Stimulated activated CD4-positive, alpha-beta T cell treated with anti-CD3 and anti-CD28 coated beads, Interleukin-12 subunit alpha, Interleukin-12 subunit beta, amount 100 ng/mL, for 24 hours (primary cell): ENCODE measurements around the gene C11orf54.

Experiments used
- DNase-seq, 2 experiments: peaks; one replicate each; pipeline ENCODE4 v3.0.0-alpha.2; 2020; ENCODE audit warnings: low read depth in 2 of 2

C11orf54 gene

DNA sequence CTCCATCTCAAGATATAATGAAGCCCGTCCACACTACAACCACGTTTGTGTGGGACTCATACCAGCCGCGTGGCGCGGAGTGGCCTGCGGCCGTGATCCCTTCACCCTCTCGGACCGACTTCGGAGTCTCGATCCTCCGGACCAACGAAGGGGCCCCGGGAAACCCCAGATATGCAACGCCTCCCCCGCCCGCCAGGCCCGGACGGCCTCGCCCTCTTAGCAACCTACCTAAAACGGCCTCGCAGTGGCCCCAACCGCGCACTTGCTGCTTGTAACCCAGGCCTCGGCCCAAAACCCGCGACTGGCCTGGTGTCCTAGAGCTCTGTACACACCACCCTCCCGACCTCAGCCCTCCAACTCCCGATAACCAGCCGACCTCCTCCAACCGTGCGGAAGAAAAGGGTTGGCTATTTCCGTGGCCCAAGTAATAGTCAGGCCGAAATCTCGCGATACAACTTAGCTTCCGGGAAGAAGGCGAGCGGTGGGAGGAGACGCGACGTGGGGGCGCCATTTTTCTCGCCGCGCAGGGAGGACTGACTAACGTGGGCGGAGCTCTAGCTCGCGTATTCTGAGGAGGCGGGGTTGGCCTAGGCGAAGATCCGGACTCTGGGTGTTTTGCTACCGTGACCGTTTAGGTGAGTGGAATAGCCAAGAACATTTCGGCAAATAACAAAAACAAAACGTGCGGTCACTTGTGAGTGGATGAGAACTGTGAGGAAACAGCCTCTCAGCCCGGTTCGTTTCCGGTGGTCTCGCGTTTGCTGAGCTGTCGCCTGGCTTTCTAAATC, at the start of gene C11orf54, which contains the start of gene TAF1D:
Gene C11orf54 (plus strand): TSS at position 579 of the 788 bp plus-strand sequence. CDS start 5,722 bp downstream, outside the sequence.
Gene TAF1D (minus strand): TSS at position 402 of the 788 bp plus-strand sequence. CDS start 2,191 bp downstream, outside the sequence.
- peak; percentile 92 for DNase-seq

DNA sequence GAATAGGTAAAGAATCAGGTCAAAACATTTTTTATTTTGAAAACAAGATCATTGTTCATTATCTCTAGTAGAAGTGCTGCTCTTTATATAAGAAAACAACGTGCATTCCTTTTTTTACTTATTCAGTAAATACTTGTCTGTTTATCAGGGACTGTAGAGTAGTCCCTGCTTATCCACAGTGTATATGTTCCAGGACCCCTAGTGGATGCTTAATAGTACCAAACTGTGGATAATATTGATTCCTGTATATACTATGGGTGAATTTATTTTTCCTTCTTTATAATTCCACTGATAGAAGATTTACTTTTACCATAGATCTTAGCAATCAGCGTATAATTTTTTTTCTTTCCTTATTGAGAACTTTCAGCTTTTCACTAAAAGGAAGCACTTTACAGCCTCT, 47.4 kb upstream of the C11orf54 start:
- no peak for DNase-seq

DNA sequence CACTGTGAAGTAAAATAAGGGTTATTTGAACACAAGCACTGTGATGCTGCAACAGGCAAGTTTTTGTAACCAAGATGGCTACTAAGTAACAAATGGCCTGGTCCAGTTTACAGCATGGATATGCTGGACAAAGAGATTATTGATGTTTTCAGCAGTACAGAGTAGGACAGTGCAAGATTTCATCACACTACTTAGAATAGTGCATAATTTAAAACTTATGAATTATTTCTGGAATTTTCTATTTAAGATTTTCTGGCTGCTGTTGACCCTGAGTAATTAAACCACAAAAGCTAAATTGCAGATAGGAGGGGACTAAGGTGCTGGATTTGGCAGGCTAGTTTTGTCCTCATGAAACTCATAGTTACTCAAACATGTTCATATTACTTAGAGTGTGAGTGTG, 46.9 kb upstream of the C11orf54 start:
- no peak for DNase-seq

DNA sequence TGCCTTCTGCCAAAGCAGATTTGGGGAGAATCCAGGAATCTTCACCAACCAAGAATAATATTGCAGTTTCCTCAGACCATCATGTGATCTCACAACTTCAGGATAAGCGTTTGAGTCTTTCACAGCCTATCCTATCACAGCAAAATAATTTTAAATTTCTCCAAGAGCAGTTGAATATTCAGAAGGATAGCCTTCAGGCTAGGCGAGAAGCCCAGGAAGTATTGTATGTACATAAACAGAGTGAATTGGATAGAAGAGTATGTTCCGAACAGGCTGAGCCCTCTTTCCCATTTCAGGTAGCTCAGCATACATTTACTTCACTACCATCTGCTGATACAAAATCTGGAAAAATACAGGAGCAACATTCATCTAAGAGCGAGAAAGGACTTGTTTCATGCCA, 43.9 kb upstream of the C11orf54 start:
- no peak for DNase-seq

DNA sequence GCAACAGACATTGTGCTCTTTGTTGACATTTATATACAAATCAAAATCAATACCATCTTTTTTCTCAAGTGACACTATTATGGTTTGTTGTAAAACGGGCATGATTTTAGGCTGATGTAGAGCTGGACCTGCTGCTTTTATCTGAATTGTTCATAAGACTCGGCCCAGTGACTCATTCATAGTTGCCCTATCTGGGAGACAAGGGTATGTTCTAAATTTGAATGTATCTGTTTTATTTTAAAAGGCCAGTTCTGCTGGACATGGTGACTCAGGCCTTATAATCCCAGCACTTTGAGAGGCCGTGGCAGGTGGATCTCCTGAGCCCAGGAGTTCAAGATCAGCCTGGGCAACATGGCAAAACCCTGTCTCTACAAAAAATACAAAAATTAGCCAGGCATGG, 40.6 kb upstream of the C11orf54 start:
- no peak for DNase-seq

DNA sequence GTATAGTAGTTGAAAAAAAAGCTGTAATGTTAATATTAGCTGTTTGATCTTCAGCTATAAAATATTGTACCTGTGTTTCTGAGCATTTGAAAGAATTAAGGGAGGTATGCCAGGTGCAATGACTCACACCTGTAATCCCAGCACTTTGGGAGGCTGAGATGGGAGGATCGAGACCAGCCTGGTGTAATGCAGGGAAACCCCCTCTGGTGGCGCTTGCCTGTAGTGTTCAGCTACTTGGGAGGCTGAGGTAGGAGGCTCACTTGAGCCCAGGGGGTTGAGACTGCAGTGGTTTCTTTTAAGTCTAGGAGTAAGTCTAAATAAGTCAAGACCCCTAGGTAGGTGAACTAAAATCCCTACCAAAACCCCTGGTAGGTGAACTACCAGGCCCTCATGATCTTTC, 37.2 kb upstream of the C11orf54 start:
- DNase-seq = no peak

DNA sequence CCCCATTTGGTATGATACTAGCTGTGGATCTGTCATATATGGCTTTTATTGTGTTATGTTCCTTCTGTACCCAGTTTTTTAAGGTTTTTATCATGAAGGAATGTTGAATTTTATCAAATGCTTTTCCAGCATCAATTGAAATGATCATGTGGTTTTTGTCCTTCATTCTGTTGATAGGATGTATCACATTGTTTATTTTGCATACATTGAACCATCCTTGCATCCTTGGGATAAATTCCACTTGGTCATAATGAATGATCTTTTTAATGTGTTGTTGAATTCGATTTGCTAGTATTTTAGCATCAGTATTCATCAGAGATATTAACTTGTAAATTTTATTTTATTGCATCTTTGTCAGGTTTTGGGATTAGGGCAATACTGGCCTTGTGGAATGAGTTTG, 31.2 kb upstream of the C11orf54 start:
- no peak for DNase-seq

DNA sequence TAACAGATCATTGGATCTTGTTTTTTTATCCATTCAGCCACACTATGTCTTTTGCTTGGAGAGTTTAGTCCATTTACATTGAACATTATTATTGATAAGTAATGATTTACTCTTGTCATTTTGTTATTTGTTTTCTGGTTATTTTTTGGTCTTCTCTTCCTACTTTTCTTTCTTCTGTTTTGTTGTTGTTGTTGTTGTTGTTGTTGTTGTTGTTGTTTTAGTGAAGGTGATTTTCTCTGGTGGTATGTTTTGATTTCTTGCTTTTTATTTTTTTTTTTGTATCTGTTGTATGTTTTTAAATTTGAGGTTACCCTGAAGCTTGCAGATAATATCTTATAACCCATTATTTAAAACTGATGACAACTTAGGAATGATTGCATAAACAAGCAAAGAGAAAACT, 28.8 kb upstream of the C11orf54 start:
- no peak for DNase-seq

DNA sequence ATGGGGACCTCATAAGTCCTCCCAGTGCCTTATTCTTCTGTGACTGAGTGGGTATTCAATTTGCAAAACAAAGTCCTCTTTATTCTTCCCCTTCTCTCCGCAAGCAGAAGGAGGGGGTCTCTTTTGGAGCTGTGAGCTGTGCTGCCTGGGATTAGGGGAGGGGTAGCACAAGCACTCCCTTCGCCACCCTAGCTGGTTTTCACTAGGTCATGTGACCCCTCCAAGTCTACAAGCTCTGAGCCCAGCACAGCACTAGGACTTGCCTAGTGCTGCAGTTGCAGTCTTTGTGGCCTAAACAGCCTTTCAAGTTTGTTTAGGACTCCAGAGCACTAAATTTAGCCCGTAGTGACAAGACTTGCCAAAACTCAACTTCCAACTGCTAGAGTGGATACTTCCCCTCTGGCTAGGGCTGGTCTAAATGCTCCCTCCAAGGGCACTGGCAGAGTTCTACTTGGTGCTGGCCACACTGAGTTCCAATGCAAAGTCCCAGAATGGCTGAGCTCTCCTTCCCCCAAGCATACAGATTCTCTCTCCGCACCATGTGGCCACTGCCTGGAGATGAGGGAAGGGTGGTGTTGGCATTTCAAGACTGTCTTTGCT, 25.6 kb upstream of the C11orf54 start:
- no peak for DNase-seq

DNA sequence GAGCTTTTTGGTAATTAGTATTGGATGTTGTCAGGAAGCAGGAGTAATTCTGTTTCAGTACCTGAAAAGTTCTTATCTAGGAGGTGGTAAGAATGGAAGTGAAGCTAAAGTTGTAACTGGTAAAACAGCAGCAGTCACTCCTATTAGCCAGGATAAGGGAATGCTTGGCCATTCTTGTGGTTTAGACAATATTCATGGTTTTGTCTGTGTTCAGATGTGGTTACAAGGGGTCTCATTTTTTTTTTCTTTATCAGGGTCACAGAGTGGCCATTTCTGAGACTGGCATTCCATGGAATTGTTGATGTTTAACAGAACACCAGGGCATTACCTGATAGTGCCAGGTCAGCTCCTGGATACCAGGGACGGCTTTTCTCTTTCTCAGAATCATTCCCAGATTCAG, 24.0 kb upstream of the C11orf54 start:
- DNase-seq = no peak

DNA sequence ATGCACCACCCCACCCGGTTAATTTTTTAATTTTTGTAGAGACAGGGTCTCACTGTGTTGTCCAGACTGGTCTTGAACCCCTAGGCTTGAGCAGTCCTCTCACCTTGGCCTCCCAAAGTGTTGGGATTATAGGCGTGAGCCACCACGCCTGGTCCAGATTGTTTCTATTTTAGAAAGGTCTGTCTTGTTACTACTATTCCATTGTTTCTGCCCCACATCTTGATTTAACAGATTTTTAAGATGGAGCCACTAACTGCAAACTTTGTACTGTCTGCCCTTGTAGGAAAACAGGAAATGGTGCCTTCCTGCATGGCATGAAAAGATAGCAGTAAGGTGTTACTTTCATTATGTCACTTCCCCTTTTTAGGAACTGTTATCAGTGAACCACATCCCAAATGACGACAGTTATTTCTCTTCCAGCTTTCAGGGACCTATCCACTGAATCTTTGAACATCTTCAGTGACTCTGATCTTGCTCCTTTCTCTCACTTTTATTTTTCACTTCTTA, 23.4 kb upstream of the C11orf54 start:
- DNase-seq = no peak

DNA sequence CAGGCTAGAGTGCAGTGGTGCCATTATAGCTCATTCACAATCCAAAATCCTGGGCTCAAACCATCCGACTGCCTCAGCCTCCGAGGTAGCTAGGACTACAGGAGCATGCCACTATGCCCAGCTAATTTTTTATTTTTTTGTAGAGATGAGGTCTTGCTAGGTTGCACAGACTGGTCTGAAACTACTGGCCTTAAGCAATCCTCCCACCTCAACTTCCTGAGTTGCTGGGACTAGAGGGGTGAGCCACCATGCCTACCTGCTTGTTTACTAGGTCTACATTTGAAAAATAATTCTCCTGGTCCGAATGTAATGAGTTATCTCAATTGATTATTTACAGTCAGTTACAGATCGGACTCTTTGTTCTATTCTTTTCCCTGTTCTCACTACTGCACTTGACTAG, 22.2 kb upstream of the C11orf54 start:
- DNase-seq = no peak

DNA sequence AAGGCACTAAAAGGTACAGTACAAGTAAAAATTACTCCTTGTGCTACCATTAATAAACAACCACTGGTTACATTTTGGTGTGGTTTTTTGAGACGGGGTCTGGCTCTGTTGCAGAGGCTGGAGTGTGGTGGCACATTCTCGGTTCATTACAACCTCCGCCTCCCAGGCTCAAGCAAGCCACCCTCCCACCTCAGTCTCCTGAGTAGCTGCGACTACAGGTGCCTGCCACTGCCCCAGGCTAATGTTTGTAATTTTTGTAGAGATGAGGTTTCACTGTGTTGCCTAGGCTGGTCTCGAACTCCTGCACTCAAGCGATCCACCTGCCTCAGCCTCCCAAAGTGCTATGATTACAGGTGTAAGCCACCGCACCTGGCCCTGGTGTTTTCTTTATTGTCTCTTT, 20.9 kb upstream of the C11orf54 start:
- no peak for DNase-seq

DNA sequence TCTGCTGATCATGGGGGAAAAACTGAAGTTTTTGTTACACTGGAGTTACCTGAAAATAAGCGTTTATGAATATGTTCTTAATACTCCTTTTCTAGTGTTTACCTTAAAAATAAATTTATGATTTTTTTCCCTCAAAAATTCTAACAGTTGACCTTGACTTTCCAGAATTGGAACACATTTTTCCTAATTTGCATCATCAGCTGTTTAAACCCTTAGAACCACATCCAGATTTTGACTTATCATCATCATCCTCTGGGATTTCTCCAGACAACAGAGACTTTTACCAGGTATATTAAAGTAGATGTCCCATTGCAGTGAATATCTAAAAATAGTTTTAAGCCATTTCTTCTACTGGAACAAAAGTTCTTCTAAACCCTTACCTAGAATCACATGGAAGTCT, 17.4 kb upstream of the C11orf54 start:
- no peak for DNase-seq

DNA sequence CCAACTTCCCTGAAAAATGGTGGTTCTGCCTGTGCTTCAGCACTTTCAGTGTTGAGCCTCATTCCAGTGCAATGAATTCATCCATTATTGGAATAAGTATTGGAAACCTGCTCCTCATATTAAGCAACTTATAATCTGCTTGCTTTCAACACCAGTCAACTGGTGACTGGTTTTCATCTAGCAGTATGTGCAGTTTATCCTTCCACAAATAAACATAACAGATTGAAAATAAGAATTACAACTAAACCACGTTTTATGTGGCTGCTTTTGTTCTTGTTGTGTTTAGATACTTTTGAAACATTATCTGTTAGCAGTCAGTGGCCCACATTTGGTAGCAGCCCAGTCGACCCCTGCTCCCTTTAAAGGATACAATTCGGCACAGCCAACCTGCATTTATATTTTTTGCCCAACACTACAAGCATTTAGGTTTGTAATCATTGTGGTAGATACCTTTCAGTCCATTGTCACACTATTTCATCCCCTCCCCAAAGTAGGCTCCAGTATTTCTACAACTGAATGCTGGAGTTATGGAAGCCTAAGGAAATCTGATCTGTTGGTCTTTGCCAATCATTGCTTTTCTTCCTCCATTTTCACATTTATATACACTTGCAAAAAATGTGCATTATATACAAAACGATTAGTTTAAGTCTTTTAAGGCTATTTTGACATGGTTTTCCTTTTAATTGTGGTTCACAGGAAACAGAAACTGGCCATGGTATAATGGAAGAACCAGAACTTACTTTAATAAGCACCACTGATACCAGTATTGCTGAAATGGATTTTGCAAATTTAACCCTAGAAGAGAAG, 13.3 kb upstream of the C11orf54 start:
- no peak for DNase-seq

DNA sequence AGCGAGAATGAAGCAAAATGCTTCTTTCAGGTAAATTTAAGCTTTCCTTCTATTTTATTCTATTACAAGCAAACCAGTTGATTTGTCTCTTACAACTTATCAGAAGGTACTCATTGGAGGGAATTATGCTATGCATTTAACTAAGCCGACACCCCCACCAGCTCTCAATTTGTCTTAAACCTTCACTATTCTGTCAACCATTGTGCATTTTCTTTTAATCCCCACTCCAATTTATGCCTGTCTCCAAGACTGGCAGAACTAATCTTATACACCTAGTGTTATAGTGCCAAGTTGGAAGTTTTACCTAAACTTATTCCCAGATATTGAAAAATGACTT, 12.7 kb upstream of the C11orf54 start:
- no peak for DNase-seq

DNA sequence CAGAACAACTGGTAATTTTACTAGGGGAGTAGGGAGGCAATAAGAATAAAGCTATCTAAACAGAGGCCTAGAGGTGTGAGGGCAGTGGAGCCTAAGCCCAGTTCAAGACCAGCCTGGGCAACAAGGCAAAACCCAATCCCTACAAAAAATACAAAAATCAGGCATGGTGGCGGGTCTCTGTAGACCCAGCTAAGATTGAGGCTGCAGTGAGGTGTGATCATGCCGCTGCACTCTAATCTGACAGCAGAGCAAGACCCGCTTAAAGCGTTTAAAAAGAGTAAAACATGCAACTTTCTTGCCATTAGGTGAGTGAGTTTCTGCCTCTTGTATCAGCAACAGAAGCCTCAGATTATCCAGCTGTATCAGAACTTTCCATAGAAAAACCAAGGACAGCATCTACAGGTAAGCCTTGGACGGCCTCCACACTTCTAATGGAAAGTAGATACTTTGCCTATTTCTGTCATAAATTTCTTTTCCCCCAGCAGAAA, 12.3 kb upstream of the C11orf54 start:
- DNase-seq = no peak

DNA sequence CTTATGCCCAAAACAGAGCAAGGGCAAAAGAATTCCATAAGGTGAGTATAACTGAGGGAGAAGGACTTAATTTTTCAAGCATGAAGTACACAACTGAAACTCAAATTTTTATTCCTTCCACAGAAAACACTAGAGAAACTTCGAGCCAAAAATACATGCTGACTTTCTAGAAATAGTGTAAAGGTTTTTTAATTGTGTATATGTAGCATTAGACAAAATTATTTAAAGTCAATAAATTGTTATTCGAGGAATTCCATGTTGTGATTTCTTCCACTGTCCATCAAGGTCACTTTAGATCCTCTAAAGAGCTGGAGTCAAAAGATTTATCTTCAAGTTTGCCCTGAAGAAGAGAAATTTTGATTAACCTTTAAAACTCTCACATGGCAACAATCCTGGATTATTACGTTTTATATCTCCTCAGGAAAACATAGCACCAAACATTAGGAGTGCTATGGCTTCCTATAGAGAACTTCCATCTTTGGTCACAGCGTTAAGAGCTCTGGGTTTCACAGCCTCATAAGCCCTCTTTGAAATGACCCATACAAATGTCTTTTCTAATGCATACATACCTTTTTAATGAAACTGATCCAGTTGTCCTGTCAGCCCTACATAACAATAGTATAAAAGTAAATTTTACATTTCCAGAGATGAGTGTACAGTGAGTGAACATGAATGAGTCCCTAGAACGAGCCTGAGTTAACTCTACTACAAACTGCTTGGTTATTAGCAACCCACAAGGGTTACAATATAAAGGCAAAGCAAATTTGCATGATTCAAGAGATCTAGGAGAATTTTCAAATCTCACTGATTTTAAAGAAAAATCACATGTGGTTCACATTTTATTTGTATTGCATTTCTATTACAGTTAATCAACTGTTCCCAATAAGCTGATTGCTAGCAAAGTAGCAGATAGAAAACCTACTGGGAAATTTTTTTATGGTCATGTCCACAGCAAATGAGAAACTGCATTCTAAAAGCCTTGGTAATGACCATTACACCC, 11.1 kb upstream of the C11orf54 start:
- no peak for DNase-seq

DNA sequence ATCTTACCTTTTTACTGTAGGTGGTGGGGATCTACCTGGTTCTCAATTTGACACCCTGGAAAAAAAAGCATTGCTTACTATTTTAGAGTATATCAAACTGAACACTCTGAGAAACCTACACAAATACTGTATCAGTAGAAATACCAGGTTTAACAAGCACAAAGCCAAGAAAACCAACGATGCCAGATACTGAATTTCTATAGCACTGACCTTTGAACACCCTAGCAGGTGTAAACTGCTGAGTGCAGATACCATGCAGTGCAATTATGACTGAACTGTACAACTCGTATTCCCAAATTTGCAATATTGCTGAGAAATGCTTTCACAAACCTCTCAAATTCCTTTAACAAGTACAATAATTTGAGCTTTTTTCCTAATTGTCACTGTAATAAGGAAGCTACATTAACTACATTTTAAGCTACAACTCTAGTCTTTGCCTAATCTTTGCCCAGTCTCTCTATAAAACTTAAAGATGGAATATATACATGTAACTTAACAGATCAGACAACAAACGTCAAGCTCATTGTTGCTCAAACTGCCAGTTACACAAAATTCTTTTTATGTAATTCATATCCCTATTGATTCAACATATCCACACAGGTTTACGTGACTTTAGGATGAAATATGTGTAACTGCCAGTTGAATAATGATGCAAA, 9.1 kb upstream of the C11orf54 start:
- DNase-seq = no peak

DNA sequence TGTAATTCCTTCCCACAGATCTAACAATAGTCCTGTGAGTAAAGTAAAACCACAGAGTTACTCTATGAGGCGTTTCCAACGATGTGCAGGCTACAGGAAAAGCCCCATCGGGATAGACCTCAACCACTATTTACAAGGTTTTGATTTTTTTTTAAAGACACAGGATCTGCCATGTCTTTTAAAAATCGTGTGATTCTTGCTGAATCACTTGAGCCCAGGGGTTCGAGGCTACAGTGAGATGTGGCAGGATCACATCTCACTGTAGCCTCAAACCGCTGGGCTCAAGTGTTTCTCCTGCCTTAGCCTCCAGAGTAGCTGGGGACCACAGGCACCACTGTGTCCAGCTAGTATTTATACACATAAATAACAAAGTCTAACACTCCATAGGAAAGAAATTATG, 8.0 kb upstream of the C11orf54 start:
- DNase-seq = no peak
